ENCODE results near the gene MRPL19.

- TF ChIP-seq CTCF (IDR thresholded peaks at IDR 0.05) (no peak), POLR2A (IDR thresholded peaks at IDR 0.05) (no peak)
Observed at GRCh38 chr2:75622929-75623328, 23.7 kb upstream of the MRPL19 start.

Data from thyroid gland (tissue), 4 donors.